Central memory CD4-positive, alpha-beta T cell (primary cell): Measurements from ENCODE around the gene AK9.

Source experiments
- DNase-seq: peaks from one replicate; pipeline ENCODE4 v3.0.0; 2022

The AK9 gene

DNA sequence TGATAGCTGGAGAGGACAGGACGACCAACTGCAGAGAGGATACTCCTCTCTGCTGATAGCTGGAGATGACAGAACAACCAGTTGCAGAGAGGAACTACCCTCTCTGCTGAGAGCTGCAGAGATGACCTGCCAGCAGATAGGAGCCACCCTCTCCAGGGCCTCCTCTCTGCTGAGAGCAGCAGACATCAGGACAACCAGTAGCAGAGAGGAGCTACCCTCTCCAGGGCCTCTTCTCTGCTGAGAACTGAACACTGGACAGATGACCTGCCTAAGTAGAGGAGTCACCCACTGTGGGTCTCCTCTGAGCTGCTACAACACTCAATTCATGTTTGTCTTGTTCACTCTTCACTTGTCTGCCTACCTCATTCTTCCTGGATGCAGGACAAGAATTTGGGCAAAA is 180.6 kb downstream of the AK9 start:
- no peak for DNase-seq

DNA sequence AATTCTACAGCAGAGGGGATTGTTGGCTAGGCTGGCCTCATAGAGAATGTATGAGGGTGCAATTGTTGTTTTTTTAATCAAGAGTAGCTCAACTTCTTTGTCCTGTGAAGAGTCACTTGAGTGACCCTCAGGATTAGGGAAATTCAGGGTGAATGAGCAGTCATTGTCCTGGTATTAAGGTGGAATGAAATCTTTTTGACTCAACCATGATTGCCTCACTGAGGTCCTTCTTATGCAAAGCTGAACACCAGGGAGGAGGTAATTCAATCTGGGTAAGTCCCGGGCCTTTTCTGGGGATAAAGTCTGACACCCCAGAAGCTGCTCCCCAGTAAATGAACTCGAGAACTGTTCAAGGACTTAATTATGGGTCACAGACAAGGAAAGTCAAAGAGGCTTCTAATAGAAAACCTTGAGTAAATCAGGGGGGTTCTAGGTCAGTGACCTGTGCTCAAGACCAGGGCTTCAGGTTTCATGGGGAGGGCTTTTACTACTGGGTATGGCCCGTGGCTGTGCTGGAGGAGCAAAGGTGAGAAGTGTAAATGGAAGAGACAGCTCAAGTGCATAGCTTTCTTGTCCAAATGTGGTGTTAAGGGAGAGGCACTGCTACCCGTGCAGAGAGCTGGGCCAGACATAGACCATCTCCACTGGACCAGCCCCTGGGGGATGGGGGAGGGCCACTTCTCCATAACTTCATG is 182.7 kb downstream of the AK9 start:
- no peak for DNase-seq

DNA sequence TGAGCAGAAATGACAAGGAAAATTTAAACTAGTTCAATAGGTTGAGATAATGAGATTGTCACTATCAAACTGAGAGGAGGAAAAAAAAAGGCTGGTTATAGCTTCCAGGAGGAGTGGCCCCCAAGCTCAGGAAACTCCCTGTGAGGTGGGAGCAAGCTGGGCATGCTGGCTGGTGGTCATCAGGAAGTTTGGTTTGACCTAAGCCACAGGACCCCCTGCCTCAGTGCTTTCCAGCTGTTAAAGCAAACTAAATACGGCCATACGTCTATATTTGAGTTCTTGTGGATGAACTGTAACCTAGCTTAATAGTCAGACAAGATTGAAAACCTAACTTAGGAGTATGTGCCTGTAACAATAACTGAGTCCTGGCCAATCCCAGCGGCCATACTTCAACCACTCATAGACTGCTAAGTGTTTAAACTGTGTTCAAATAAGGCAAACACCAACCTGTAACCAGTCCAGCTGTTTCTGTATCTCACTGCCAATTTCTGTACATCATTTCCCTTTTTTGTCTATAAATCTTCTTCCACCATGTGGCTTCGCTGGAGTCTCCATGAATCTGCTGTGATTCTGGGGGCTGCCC is 183.4 kb downstream of the AK9 start:
- no peak for DNase-seq

DNA sequence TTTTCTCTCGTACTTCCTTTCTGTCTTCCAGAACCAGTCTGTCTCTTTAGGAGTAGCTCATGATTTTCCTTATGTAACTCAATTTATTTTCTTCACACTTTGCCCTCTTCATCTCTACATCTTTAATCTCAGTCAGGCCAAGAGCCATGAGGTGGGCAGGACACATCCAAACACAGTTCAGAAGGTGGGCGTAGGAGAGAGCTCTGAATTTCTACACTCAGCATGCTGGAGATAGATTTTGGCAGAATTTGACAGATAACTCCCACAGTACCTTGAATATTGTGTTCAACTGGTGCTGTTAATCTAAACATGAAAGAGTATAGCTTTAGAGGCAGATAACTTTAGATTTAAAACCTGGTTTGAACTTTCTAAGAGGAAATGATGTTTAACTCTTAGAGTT is 184.2 kb downstream of the AK9 start:
- DNase-seq: no peak

DNA sequence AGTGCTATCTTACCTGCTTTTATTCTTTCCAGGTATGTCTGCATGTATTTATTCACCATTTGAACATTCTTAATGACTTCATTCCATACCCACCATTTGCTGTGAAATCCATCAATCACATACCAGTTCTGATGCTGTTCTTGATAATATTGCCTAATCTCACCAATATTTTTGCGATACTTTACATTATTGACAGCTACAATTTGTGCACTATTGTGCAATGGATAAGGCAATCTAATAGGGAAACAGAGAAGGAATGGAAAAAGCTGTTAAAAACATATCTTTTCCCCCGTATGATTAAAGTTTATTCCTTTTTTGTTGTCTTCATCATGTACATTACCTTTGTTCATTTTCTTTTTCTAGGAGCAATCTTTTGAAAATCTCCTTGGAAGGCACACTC is 184.7 kb downstream of the AK9 start:
- no peak for DNase-seq

- DNase-seq: no peak
Measured at GRCh38 chr6:109503327-109504224, 187.4 kb downstream of the AK9 start.

- no peak for DNase-seq
Measured at GRCh38 chr6:109498936-109499335, 192.1 kb downstream of the AK9 start.

GRCh38 chr6:109498052-109498451 is 192.9 kb downstream of the AK9 start:
- DNase-seq: no peak

DNA sequence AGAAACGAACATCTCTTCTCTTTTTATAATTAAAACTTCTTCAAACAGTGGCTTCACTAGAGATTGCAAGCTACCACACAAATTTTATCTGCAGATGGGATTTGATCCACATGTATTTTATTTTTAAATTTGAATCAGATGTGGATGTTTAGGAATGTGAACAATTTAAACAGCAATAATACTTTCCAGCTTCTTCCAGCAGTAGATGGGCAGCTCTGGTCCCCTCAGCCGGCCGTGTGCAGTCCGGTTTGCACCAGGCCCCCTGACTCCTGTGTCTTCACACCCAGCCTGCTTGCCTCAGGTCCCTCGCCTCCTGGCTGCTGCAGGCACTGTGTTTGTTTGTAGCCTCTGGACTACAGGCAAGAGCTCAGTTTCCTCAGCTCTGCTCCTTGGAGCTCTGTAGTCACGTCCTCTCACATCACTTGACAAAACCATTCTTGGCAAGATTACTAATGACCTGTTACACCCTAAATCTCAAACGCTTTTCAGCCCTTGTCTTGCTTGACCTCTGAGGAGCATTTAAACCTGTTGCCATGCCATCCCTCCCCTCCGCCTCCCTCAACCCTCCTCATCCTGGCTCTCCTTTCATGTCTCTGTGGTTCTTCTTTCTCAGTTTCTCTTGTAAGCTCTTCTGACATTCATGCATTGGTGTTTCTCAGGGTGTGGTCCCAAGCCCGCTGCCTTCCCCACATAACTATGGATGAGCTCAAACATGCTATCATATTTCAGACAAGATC is 194.8 kb downstream of the AK9 start:
- no peak for DNase-seq

DNA sequence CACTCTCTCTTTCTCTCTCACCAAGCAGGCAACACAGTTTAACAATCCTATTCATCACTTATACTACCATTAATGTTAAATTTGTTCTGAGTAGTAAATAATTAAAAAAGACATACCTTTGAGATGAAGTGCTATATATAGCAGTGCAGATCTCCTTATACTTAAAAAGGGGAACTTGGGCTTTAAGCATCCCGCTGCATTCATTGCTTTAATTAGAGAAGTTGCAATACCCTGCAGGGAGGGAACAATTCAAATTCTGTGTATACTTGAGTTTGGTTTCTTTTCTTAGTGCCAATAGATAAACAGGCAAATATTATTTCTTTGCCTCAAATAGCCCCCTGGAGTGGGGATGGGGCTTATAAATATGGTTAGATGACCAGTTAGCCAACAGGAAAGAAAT is 197.1 kb downstream of the AK9 start:
- DNase-seq: no peak

DNA sequence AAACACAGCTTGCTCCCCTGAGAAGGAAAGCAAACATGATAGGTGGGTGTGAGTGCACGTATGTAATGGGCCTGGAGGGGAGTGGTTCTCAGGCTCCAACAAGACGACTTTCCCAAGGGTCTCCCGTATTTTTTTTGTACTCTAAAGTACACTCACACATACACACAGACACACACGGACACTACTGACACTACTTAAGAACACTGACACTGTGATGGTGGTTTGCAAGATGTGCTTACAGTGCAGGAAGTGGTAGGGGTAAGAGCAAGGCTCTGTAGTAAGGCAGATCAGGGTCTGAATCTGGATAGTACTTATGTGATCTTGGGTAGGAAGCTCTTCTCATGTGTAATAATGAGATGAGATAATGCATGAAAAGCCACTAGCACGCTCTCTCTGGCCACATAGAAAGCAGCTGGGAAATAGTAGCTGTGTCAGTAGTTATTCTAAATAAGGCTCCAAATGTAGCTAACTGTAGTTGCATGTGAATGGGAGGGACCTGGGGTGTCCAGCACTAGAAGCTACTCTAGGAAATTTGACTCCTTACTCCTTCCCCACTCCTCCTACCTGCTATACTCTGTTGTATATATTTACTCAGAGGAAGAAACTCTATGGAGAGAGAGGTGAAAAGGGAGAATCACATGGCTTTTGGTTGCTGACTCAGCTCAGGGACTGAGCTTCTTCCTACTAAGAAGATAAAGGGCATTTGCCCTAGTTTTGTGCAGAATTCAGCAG is 199.6 kb downstream of the AK9 start:
- peak; percentile 48 for DNase-seq

GRCh38 chr6:109490713-109491112 is 200.3 kb downstream of the AK9 start:
- no peak for DNase-seq

DNA sequence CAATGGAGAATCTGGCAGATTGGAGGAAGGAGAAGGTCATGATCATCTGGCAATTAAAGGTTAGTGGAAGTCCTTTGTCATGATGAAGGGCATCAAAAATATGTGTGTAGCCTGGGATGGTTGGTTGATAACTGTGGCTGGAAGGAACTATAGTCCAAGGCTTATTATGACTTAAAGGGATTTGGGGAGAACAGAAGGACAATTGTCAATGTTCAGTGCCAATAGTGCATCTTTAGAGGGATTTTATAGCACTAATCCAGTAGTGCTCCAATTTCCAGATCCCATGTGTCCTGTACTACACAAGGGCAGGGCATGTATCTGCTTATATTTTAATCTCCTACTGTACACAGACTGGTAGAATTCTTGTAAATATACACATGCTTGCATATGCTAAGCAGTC is 203.0 kb downstream of the AK9 start:
- DNase-seq: no peak

GRCh38 chr6:109486068-109486467 is 204.9 kb downstream of the AK9 start:
- DNase-seq: no peak

GRCh38 chr6:109485266-109485935 is 205.6 kb downstream of the AK9 start:
- no peak for DNase-seq

DNA sequence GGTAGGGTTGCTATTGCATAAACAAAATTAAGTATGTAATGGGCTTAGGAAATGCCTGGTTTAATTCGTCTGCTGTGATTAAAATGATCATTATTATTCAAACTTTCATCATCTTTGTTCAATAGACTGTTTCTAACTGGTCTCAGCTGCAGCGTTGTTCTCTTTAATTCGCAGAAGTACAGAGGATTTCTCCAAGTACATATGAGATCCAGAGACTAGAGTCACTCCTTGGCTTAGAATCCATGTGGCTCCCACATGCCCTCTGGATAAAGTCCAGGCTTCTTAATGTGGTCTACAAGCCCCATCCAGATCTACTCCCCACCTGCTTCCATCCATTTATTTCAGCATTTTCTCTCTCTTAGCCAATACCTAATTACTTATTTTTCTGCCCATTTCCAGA is 206.9 kb downstream of the AK9 start:
- DNase-seq: no peak

GRCh38 chr6:109483735-109484057 is 207.3 kb downstream of the AK9 start:
- DNase-seq: no peak

GRCh38 chr6:109482905-109483734 is 207.9 kb downstream of the AK9 start, which contains the start of gene ZBTB24:
TSS of gene ZBTB24 (minus strand) at chr6:109483219. CDS start at chr6:109482026, 1,193 bp downstream.
- peak; percentile 92 for DNase-seq

DNA sequence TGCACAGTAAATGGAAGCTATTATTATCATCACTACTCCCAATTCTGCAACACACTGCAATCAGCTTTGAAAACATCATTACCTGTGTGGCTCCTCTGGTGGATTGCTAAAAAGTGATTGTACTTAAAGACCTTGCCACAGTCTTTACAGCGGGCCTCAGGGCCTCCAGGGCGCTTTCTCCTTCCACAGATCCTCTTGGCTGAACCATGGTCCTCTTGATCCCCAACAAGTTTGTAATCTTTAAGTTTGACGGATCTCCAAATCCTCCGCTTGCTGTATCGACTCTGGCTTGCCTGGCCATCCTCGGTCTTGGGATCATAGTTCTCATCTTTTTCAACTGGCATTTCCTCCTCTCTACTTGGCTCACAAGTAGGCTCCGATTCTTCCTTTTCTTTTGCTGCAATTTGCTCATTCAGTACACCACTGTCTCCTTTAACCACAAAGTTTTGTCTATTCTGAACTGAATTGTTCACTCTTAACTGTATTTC is 210.0 kb downstream of the AK9 start:
- no peak for DNase-seq

GRCh38 chr6:109478841-109479624 is 212.0 kb downstream of the AK9 start:
- DNase-seq: peak; percentile 45
